Stomach (tissue), 9 donors: ENCODE results near the gene XIRP1. TPM values are rescaled to one million over a fixed set of nuclear protein-coding genes. Genes with fewer than 3 reads are reported as not detected.

Experiments
- DNase-seq, 2 donors: peaks; one replicate each; pipeline versions ENCODE4 v3.0.0 to v3.0.0-alpha.2; 2013 to 2019
- H3K27ac ChIP-seq, 5 donors: fragments of 200-600 bp in 4 of 5; sonication (generic) in 4 of 5; one replicate each; pipeline ENCODE4 v1.5.1; 2013 to 2019; ENCODE audit warnings: mild to moderate bottlenecking in 1 of 5, moderate library complexity in 1 of 5
- H3K27me3 ChIP-seq, 3 donors: fragments of 200-600 bp; sonication (generic); one replicate each; pipeline ENCODE4 v1.5.1; 2017 to 2019; ENCODE audit warnings: mixed run types in 1 of 3
- H3K36me3 ChIP-seq, 4 donors: fragments of 200-600 bp; sonication (generic); 1 replicate in 3 of 4; 2 replicates in 1 of 4; pipeline ENCODE4 v1.5.1; 2016 to 2019
- H3K4me1 ChIP-seq, 4 donors: fragments of 200-600 bp; sonication (generic); one replicate each; pipeline ENCODE4 v1.5.1; 2016 to 2019
- H3K4me3 ChIP-seq, 4 donors: fragments of 200-600 bp; sonication (generic) in 3 of 4; one replicate each; pipeline ENCODE4 v1.5.1; 2016 to 2019; ENCODE audit warnings: mild to moderate bottlenecking in 1 of 4
- H3K9me3 ChIP-seq, 4 donors: fragments of 200-600 bp; sonication (generic); one replicate each; pipeline ENCODE4 v1.5.1; 2016 to 2019
- EP300 ChIP-seq: sonication (generic); formaldehyde crosslinking; IDR thresholded peaks from one replicate; pipeline ENCODE4 v1.6.1; 2017; ENCODE audit warnings: antibody characterized with exemption
- POLR2A ChIP-seq, 4 donors: fragments of 450-650 bp; IDR thresholded peaks; one replicate each; pipeline ENCODE4 v1.6.1; 2016; ENCODE audit warnings: antibody characterized with exemption in 4 of 4, control low read depth in 2 of 4, mild to moderate bottlenecking in 1 of 4, moderate library complexity in 1 of 4
- POLR2AphosphoS5 ChIP-seq, 3 donors: sonication (generic); formaldehyde crosslinking; IDR thresholded peaks; one replicate each; pipeline ENCODE4 v1.6.1; 2016; ENCODE audit warnings: antibody characterized with exemption in 3 of 3
- WGBS, 5 donors: extraction: QIAGEN DNeasy Blood & Tissue Kit in 3 of 5; methylation state at CpG; one replicate each; pipeline versions ENCODE4 v1.1.5 to v1.1.7; 2013 to 2018; 5-methylcytosine and 5-hydroxymethylcytosine counted together
- intact Hi-C: fragments of 100-400 bp; cut with DNase I; formaldehyde crosslinking; loops from one replicate; pipeline ENCODE4 v1.15.1; 2023; ENCODE audit warnings: low total_unique reads
- polyA plus RNA-seq, 3 donors: library from polyadenylated mRNA; stranded (reverse); fragments of 200-250 nt; gene quantifications; one replicate each; pipeline ENCODE4 v1.2.3, GENCODE V29; 2013
- total RNA-seq, 5 donors: library from RNA; depleted of rRNA; stranded (reverse); fragments of >200 nt; gene quantifications; one replicate each; pipeline versions ENCODE4 v1.1.0 to v1.2.3, GENCODE V29; 2014 to 2016
- TF ChIP-seq, protein P1 (sequence below), 7 experiments: fragments of 450-650 bp in 4 of 7; fragments of 200-600 bp in 3 of 7; sonication (generic) in 3 of 7; IDR thresholded peaks; one replicate each; pipeline ENCODE4 v1.5.1; 2016 to 2019; ENCODE audit warnings: antibody characterized with exemption in 7 of 7, control low read depth in 2 of 7, mild to moderate bottlenecking in 1 of 7
- donor health status: healthy with polysubstance abuse.
- donor health status: Bipolar disorder and iron deficiency.
- donor health status: healthy.

The XIRP1 gene
- total and polyA plus RNA-seq, 8 donors: under 0.01 to 1.1 (median 0.18) TPM; not detected in 3

- intact Hi-C loops: no loop called here
- DNase-seq: peak in 1 of 2 donors; percentile 8
- H3K9me3 ChIP-seq: no peaks in the 10 kb centered on the region
- no peaks in the 10 kb centered on the region for H3K27me3 ChIP-seq
- TF ChIP-seq POLR2A (IDR thresholded peaks at IDR 0.05): no peak
- TF ChIP-seq EP300: no peak
- TF ChIP-seq, protein P1, sequence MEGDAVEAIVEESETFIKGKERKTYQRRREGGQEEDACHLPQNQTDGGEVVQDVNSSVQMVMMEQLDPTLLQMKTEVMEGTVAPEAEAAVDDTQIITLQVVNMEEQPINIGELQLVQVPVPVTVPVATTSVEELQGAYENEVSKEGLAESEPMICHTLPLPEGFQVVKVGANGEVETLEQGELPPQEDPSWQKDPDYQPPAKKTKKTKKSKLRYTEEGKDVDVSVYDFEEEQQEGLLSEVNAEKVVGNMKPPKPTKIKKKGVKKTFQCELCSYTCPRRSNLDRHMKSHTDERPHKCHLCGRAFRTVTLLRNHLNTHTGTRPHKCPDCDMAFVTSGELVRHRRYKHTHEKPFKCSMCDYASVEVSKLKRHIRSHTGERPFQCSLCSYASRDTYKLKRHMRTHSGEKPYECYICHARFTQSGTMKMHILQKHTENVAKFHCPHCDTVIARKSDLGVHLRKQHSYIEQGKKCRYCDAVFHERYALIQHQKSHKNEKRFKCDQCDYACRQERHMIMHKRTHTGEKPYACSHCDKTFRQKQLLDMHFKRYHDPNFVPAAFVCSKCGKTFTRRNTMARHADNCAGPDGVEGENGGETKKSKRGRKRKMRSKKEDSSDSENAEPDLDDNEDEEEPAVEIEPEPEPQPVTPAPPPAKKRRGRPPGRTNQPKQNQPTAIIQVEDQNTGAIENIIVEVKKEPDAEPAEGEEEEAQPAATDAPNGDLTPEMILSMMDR (IDR thresholded peaks at IDR 0.05): no peak
- TF ChIP-seq POLR2AphosphoS5 (IDR thresholded peaks at IDR 0.05): no peak
- peak overlapping the region in 4 of 5 donors; percentile 89 to 94 (median 93) for H3K27ac ChIP-seq
- 83 to 88% (median 87%) methylated on average over 9 to 12 of the region's 12 CpGs for WGBS, 5 donors
- H3K4me1 ChIP-seq: peaks cover 23 to 54% (median 39%) of the 10 kb centered on the region in 4 donors
- H3K4me3 ChIP-seq: no peak overlapping the region
- no peaks in the 10 kb centered on the region for H3K36me3 ChIP-seq
Measured at GRCh38 chr3:39184081-39184967, 8.1 kb downstream of the XIRP1 start.

DNA sequence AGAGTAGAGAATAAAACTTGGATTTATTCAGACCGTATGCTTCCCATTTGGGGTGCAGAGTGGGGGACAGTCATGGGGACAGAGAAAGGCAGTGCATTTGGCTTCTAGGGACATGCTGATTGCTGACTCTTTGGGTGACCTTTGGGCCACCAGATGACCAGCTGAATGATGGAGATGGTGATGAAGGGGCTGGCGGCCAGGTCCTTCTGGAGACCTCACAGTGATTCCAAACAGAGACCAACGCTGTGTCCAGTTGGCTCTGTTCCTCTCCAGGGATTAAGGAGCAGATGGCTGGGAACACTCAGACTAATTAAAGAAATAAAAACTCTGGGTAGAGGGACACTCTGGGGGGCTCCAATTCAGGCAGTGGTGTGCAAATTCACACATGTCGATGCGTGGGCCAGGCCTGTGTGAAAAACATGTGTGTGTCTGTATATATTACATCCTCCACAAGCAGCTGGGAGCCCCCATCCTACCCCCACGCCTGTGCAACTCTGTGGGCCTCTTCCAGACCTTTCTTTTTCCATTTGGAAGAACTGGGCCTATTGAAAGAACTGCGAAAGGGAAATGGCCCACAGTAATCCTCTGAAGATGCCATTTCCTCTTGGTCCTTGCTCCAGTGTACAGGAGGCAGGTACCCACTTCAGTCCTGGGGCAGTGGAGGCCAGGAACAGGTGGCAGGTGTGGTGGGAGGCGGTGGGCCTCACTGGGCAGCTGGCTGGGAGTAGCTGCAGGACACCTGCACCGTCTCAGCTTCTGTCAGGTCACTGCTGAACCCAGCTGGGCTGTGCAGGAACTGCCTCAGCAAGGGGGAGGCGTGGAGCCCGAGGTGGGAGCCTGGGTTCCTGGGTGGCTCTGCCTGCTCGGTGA lies 8.9 kb downstream of the XIRP1 start:
- TF ChIP-seq POLR2A (IDR thresholded peaks at IDR 0.05) (no peak), POLR2AphosphoS5 (IDR thresholded peaks at IDR 0.05) (no peak), EP300 (no peak)
- TF ChIP-seq, protein P1 (IDR thresholded peaks at IDR 0.05): no peak
- intact Hi-C loops: no loop called here
- Histone ChIP-seq H3K9me3 (no peaks in the 10 kb centered on the region), H3K27ac (peak overlapping the region; percentile 13 to 94 (median 92)), H3K27me3 (no peaks in the 10 kb centered on the region), H3K36me3 (no peaks in the 10 kb centered on the region), H3K4me1 (peaks cover 32 to 63% (median 47%) of the 10 kb centered on the region in 4 donors), H3K4me3 (no peak overlapping the region)
- WGBS, 5 donors: 65 to 77% (median 73%) methylated on average over 12 of the region's 12 CpGs
- peak in 1 of 2 donors; percentile 67 for DNase-seq

DNA sequence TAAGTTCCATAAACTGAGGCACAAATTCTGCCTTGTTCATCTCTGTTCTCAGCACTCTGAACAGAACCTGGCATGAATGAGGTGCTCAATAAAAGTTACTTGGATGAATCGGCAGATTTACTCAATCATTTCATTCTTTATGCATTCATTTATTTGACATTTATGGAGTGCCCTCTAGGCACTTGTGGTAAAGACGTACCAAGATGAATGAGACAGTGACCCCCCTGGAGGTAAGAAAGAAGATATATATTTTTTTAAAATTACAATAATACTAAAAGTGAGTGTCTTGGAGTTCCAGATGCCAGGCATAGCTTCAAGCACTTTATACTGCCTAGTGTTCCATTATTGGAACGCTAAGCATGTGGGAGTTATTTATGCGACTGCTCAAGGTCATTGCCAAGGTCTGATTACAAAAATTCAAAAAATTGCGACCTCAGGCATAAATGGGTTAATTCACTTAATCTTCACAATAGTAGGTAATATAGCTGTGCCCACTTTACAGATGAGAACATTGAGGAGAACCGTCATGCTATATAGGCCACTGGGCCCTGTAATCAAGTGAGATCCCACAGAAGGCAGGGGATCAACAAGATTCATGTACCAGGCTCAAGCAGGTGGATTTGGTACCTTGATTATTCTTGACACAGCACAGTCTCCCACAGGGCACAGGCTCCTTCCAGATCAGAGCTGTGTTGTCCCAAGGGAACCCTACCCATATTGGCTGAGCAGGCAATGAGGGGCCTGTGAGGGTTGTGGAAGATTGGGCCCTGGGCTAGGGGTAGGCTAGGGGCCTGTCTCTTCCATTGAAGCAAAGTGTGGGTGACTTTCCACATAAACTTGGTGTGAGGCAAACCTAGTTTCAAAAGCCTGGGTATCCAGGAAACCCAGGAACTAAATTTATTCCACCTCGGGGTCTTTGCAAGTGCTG lies 10.7 kb downstream of the XIRP1 start:
- peak overlapping the region in 3 of 4 donors; percentile 36 to 48 (median 37) for H3K4me3 ChIP-seq
- peak in 1 of 2 donors; percentile 17 for DNase-seq
- H3K9me3 ChIP-seq: no peaks in the 10 kb centered on the region
- H3K27me3 ChIP-seq: no peaks in the 10 kb centered on the region
- no peak for TF ChIP-seq EP300
- no peak for TF ChIP-seq POLR2AphosphoS5 (IDR thresholded peaks at IDR 0.05)
- TF ChIP-seq, protein P1 (IDR thresholded peaks at IDR 0.05): no peak
- TF ChIP-seq POLR2A (IDR thresholded peaks at IDR 0.05): no peak
- peaks cover 39 to 77% (median 60%) of the 10 kb centered on the region in 4 donors for H3K4me1 ChIP-seq
- H3K27ac ChIP-seq: peak overlapping the region; percentile 5 to 94 (median 92)
- intact Hi-C loops: no loop called here
- no peaks in the 10 kb centered on the region for H3K36me3 ChIP-seq
- 80 to 86% (median 82%) methylated on average over 7 of the region's 7 CpGs for WGBS, 5 donors
